Measurements from ENCODE around the gene ANKRD16. TPM values are rescaled to one million over a fixed set of nuclear protein-coding genes. Genes with fewer than 3 reads are reported as not detected.

Gene ANKRD16
- total RNA-seq, 1 donor from 2014 or later, result 9.2 TPM

GRCh38 chr10:5812283-5813090 is 77.2 kb downstream of the ANKRD16 start:
- ATAC-seq (ENCODE audit: low read depth) (peak; percentile 8), DNase-seq (no peak)
- ChIA-PET POLR2A (interaction anchor here (0.6 to 12.7 kb wide), 29 partner anchors 8 to 260 kb away, joined by 3 to 373 read pairs (median 6); partner anchors contain the start of genes ANKRD16, FBH1 and TASOR2), CTCF (interaction anchor here (1.3 to 1.6 kb wide), 3 partner anchors 8 to 78 kb away, joined by 3 to 8 read pairs (median 3); partner anchors contain the start of genes ANKRD16 and FBH1)
- intact Hi-C loops (cut with micrococcal nuclease), result loop anchor here (1.0 to 5.0 kb wide), 7 partner anchors 40 to 365 kb away; partner anchors contain the start of genes ANKRD16 and IL15RA
- H3K36me3 Mint-ChIP-seq (ENCODE audit: low read depth), result peaks cover 38% of the 10 kb centered on the region
- TF ChIP-seq, protein P1, sequence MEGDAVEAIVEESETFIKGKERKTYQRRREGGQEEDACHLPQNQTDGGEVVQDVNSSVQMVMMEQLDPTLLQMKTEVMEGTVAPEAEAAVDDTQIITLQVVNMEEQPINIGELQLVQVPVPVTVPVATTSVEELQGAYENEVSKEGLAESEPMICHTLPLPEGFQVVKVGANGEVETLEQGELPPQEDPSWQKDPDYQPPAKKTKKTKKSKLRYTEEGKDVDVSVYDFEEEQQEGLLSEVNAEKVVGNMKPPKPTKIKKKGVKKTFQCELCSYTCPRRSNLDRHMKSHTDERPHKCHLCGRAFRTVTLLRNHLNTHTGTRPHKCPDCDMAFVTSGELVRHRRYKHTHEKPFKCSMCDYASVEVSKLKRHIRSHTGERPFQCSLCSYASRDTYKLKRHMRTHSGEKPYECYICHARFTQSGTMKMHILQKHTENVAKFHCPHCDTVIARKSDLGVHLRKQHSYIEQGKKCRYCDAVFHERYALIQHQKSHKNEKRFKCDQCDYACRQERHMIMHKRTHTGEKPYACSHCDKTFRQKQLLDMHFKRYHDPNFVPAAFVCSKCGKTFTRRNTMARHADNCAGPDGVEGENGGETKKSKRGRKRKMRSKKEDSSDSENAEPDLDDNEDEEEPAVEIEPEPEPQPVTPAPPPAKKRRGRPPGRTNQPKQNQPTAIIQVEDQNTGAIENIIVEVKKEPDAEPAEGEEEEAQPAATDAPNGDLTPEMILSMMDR (IDR thresholded peaks at IDR 0.05), result no peak
- no peaks in the 10 kb centered on the region for H3K9me3 Mint-ChIP-seq
- H3K27ac Mint-ChIP-seq, result peak overlapping the region; percentile 87
- H3K4me3 Mint-ChIP-seq, result peak overlapping the region; percentile 91
- H3K4me1 Mint-ChIP-seq, result peaks cover 82% of the 10 kb centered on the region
- no peaks in the 10 kb centered on the region for H3K27me3 Mint-ChIP-seq

Other genes with a start within 250 kb of the ANKRD16 start
- 3.3 and 3.5 TPM in 2 replicates for gene ASB13, start 223.3 kb downstream of the ANKRD16 start, total RNA-seq
- 69.8 and 81.4 TPM in 2 replicates for gene TASOR2, start 205.1 kb downstream of the ANKRD16 start, total RNA-seq
- gene GDI2, start 76.5 kb downstream of the ANKRD16 start, total RNA-seq, result 289 and 301 TPM in 2 replicates
- 65.5 and 68.7 TPM in 2 replicates for gene FBH1, start 350 bp upstream of the ANKRD16 start, total RNA-seq
- 19.1 and 19.8 TPM in 2 replicates for gene IL15RA, start 87.7 kb upstream of the ANKRD16 start, total RNA-seq
- 151 and 160 TPM in 2 replicates for gene IL2RA, start 172.5 kb upstream of the ANKRD16 start, total RNA-seq
- 207 and 209 TPM in 2 replicates for gene RBM17, start 199.1 kb upstream of the ANKRD16 start, total RNA-seq

All from activated B cell treated with CpG ODN at 0.5 μM for 24 hours (primary cell).